Coronary artery (tissue), 2 donors: ENCODE results near the gene TYMP.

Source experiments
- DNase-seq: peaks from one replicate; pipeline ENCODE4 v3.0.0-alpha.2; 2017; ENCODE audit warnings: low spot score
- H3K27ac ChIP-seq, 2 donors: fragments of 200-600 bp; sonication (generic); one replicate each; pipeline ENCODE4 v1.5.1; 2016 to 2019
- H3K4me3 ChIP-seq: fragments of 200-600 bp; sonication (generic); 2 replicates; pipeline ENCODE4 v1.5.1; 2016; ENCODE audit warnings: mild to moderate bottlenecking, moderate library complexity
- CTCF ChIP-seq: fragments of 200-600 bp; sonication (generic); IDR thresholded peaks from one replicate; pipeline ENCODE4 v1.5.1; 2019; ENCODE audit warnings: antibody characterized with exemption

The TYMP gene

GRCh38 chr22:50486561-50487289, 43.1 kb downstream of the TYMP start, which contains the start of gene MIOX:
TSS of gene MIOX (plus strand) at chr22:50486859. CDS start at chr22:50486898, 39 bp downstream.
- no peak within 1 kb of the TSS for H3K4me3 ChIP-seq
- TF ChIP-seq CTCF = no peak
- H3K27ac ChIP-seq = no peak within 1 kb of the TSS
- DNase-seq = no peak

GRCh38 chr22:50485221-50486131, 44.3 kb downstream of the TYMP start:
- TF ChIP-seq CTCF = no peak
- H3K4me3 ChIP-seq = no peak overlapping the region
- no peak for DNase-seq
- no peak overlapping the region for H3K27ac ChIP-seq

GRCh38 chr22:50483977-50484853, 45.6 kb downstream of the TYMP start:
- DNase-seq = no peak
- Histone ChIP-seq H3K27ac (no peak overlapping the region), H3K4me3 (no peak overlapping the region)
- no peak for TF ChIP-seq CTCF

GRCh38 chr22:50483556-50483955, 46.3 kb downstream of the TYMP start:
- H3K27ac ChIP-seq = no peak overlapping the region
- no peak for DNase-seq
- TF ChIP-seq CTCF = no peak
- no peak overlapping the region for H3K4me3 ChIP-seq

- no peak for DNase-seq
- no peak for TF ChIP-seq CTCF
- Histone ChIP-seq H3K4me3 (no peak overlapping the region), H3K27ac (no peak overlapping the region)
Observed at GRCh38 chr22:50483106-50483505, 46.7 kb downstream of the TYMP start.

- DNase-seq = no peak
- no peak for TF ChIP-seq CTCF
- no peak overlapping the region for H3K27ac ChIP-seq
- peak overlapping the region; percentile 70 for H3K4me3 ChIP-seq
Observed at GRCh38 chr22:50482107-50483074, 47.4 kb downstream of the TYMP start.
